HL-60/S4 (cell line): Measurements from ENCODE around the gene FAM237A.

Experiments used
- in situ Hi-C: fragments of 300-500 bp; cut with MboI; formaldehyde crosslinking; loops from 2 replicates; pipeline ENCODE4 v1.14.3; 2022; ENCODE audit warnings: low sequenced_read_pairs

FAM237A gene

GRCh38 chr2:206688453-206688852, 46.2 kb downstream of the FAM237A start:
- in situ Hi-C loops: no loop called here

DNA sequence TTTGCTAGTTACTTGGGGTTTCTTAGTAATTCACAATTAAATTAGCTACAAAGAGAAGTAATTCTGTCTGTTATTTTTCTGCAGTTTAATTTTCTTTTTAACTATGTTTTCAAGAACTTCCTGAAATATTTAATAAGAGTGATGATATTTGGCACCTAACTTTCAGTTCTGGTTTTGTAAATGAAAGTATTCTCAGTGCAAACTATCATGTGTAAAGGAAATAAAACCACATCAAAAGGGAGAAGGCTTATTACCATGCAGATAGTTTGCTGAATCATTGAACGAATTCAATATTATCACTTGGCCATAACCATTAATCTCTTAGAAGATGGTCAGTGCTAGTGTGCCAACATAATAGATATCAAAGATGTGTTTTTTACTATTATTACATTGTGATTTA, 46.7 kb downstream of the FAM237A start:
- in situ Hi-C loops: no loop called here

- in situ Hi-C loops: loop anchor here (5.0 kb wide), 1 partner anchor 779 kb away; no protein-coding TSS in a partner anchor
Measured at GRCh38 chr2:206692971-206693370, 50.7 kb downstream of the FAM237A start.

DNA sequence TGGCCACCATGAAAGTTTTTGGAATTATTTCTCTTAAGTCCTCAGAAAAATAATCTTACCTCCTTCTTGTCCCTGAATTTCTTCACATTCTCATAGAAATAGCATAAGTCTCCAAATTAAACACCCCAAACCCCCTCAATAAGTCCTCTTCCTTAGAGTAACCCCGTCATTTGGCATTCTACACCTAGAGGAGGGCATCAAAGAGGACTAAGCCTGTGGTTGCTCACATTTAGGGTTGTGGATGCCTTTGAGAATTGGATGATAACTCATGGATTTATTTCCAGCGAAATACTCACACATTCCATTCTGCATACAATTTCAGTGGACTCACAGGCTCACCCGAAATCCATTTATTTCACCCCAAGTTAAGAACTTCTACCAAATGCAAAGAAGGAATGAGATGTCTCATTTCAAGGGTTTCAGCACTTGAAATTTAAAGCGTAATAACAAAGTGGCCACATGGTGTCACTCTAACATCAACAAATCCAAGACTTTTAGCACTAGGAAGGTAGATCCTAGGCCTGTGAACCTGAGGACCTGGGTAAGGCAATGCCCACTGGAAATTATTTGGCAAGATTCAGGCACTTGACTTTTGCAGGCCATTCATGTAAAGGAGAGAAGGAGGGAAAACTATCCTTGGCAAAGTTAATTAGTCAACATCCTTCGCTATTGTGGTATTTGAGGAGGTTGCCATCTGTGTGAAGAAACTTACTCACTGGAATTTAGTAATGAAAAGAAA, 51.3 kb downstream of the FAM237A start:
- in situ Hi-C loops: loop anchor here (5.0 kb wide), 1 partner anchor 779 kb away; no protein-coding TSS in a partner anchor

DNA sequence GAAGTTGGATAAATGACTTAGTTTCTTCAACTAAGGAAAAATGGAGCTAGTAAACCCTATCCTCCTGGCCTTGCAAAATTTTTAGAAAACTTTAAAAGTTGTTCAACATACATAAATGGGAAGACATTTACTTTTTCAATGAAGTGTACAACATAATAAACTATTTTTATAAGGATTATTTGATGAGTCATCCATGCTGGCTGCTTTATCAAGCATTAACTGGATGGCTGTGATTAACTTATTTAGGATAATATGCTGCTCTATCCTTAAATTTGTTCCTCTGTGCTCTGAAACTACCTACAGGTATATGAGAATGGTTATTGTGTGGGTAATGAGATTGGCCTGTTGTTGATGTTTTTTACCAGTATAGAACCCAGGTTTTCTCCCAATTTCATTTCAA, 54.6 kb downstream of the FAM237A start:
- in situ Hi-C loops: no loop called here

DNA sequence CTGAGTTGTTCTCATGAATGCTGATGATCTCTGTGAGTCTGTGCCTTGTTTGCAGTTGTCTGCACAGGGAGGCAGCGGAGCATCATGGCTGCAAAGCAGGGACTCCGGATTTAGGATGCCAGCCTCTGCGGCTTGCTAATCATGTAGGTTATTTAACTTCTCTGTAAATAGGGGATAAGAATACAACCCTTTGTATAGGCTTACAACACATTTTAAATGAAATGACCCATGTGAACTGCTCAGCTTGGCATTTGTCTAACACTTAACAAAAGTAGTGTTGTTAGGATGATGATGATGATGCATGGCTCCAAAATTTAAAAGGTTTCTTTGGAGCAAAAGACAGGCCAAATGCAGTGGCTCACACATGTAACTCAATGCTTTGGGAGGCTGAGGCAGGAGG, 56.5 kb downstream of the FAM237A start:
- in situ Hi-C loops: no loop called here
